Astrocyte (in vitro differentiated cells and primary cell): Measurements from ENCODE around the gene CCL21. TPM values are rescaled to one million over a fixed set of nuclear protein-coding genes. Genes with fewer than 3 reads are reported as not detected.

Experiments used
- DNase-seq: peaks from one replicate; pipeline ENCODE4 v3.0.0-alpha.2; 2010; ENCODE audit warnings: low read depth
- FAIRE-seq: peaks from 2 replicates; lab custom pipeline; 2011; peaks lifted over from hg19 to GRCh38; lab: Jason Lieb, UNC
- H2AFZ ChIP-seq: 2 replicates; pipeline ENCODE4 v1.6.0; 2012; ENCODE audit warnings: low read depth, low read length, inconsistent platforms
- H3K27ac ChIP-seq: 2 replicates; pipeline ENCODE4 v1.5.1; 2011; ENCODE audit warnings: low read depth, low read length, inconsistent platforms
- H3K27me3 ChIP-seq: 2 replicates; pipeline ENCODE4 v1.6.0; 2011; ENCODE audit warnings: low read length, inconsistent platforms; ENCODE audit not compliant: insufficient read depth
- H3K36me3 ChIP-seq: 2 replicates; pipeline ENCODE4 v1.5.1; 2011; ENCODE audit warnings: low read length, inconsistent platforms; ENCODE audit not compliant: insufficient read depth
- H3K4me1 ChIP-seq: 2 replicates; pipeline ENCODE4 v1.5.1; 2011; ENCODE audit warnings: low read length, inconsistent platforms; ENCODE audit not compliant: insufficient read depth
- H3K4me2 ChIP-seq: 2 replicates; pipeline ENCODE4 v1.6.0; 2012; ENCODE audit warnings: low read length, inconsistent platforms
- H3K4me3 ChIP-seq: 2 replicates; pipeline ENCODE4 v1.5.1; 2011; ENCODE audit warnings: low read depth, mild to moderate bottlenecking, low read length, inconsistent platforms; ENCODE audit not compliant: insufficient read depth
- H3K79me2 ChIP-seq: 2 replicates; pipeline ENCODE4 v1.6.0; 2012; ENCODE audit warnings: mild to moderate bottlenecking, low read length, inconsistent platforms; ENCODE audit not compliant: insufficient read depth
- H3K9ac ChIP-seq: 2 replicates; pipeline ENCODE4 v1.6.0; 2012; ENCODE audit warnings: mild to moderate bottlenecking, low read length, inconsistent platforms
- H3K9me3 ChIP-seq: 2 replicates; pipeline ENCODE4 v1.5.1; 2012; ENCODE audit warnings: low read depth, mild to moderate bottlenecking, low read length, inconsistent platforms; ENCODE audit not compliant: insufficient read depth
- H4K20me1 ChIP-seq: 2 replicates; pipeline ENCODE4 v1.6.0; 2012; ENCODE audit warnings: low read length, inconsistent platforms; ENCODE audit not compliant: insufficient read depth
- H3K27ac Mint-ChIP-seq: one replicate; pipeline ENCODE4 v1.8.0; 2021; ENCODE audit warnings: mild to moderate bottlenecking, mixed read lengths; ENCODE audit not compliant: unreplicated experiment
- H3K27me3 Mint-ChIP-seq: one replicate; pipeline ENCODE4 v1.8.0; 2021; ENCODE audit warnings: low read depth, mixed read lengths; ENCODE audit not compliant: unreplicated experiment
- H3K36me3 Mint-ChIP-seq: one replicate; pipeline ENCODE4 v1.8.0; 2021; ENCODE audit warnings: low read depth, mixed read lengths; ENCODE audit not compliant: unreplicated experiment
- H3K4me1 Mint-ChIP-seq: one replicate; pipeline ENCODE4 v1.8.0; 2021; ENCODE audit warnings: low read depth, mixed read lengths; ENCODE audit not compliant: unreplicated experiment
- H3K4me3 Mint-ChIP-seq: one replicate; pipeline ENCODE4 v1.8.0; 2021; ENCODE audit warnings: mild to moderate bottlenecking, moderate library complexity, mixed read lengths; ENCODE audit not compliant: unreplicated experiment
- H3K9me3 Mint-ChIP-seq: one replicate; pipeline ENCODE4 v1.8.0; 2021; ENCODE audit warnings: mild to moderate bottlenecking, mixed read lengths; ENCODE audit not compliant: unreplicated experiment
- EZH2 ChIP-seq: IDR thresholded peaks from 2 replicates; pipeline ENCODE4 v1.6.1; 2012; ENCODE audit warnings: mild to moderate bottlenecking, low read length, inconsistent platforms; ENCODE audit not compliant: insufficient read depth
- total RNA-seq: library from RNA; stranded (reverse); gene quantifications from 2 replicates; pipeline ENCODE4 v1.2.1, GENCODE V29; 2021
- TF ChIP-seq, protein P1 (sequence below): IDR thresholded peaks from 2 replicates; pipeline ENCODE4 v1.5.1; 2011; ENCODE audit warnings: low read depth, mild to moderate bottlenecking, inconsistent platforms, low read length, moderate library complexity; ENCODE audit not compliant: insufficient read depth

Gene CCL21
- total RNA-seq, 1 donor from 2014 or later = not detected

DNA sequence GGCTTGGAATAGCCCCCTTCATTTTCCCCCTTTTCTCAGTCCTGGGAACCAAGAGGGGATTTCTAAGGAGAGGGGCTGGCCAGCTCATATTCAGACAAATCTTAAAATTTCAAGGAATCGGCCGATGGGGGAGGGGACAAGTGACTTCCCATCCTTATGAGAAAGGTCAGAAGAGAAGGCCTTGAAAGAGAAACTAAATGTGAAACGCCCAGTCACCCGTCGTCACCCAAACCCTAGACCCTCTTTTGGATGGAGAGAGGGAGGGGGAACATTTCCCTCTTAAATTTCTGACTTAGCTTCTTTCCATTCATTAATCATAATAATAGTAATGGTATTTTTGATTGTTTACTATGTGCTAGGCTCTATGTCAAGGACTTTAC is 18.0 kb downstream of the CCL21 start:
- Histone ChIP-seq H3K27ac (no peak overlapping the region), H3K4me2 (no peak overlapping the region), H3K79me2 (no peaks in the 10 kb centered on the region), H3K4me1 (no peaks in the 10 kb centered on the region), H3K27me3 (peaks cover 2% of the 10 kb centered on the region), H3K36me3 (no peaks in the 10 kb centered on the region), H2AFZ (no peak overlapping the region), H3K9me3 (no peaks in the 10 kb centered on the region), H4K20me1 (no peaks in the 10 kb centered on the region), H3K9ac (no peak overlapping the region), H3K4me3 (no peak overlapping the region)
- no peak for DNase-seq
- no peak for FAIRE-seq
- no peak overlapping the region for H3K4me3 Mint-ChIP-seq
- H3K27ac Mint-ChIP-seq = no peak overlapping the region
- peaks cover 9% of the 10 kb centered on the region for H3K36me3 Mint-ChIP-seq
- H3K9me3 Mint-ChIP-seq = no peaks in the 10 kb centered on the region
- peaks cover 31% of the 10 kb centered on the region for H3K27me3 Mint-ChIP-seq
- TF ChIP-seq, protein P1, sequence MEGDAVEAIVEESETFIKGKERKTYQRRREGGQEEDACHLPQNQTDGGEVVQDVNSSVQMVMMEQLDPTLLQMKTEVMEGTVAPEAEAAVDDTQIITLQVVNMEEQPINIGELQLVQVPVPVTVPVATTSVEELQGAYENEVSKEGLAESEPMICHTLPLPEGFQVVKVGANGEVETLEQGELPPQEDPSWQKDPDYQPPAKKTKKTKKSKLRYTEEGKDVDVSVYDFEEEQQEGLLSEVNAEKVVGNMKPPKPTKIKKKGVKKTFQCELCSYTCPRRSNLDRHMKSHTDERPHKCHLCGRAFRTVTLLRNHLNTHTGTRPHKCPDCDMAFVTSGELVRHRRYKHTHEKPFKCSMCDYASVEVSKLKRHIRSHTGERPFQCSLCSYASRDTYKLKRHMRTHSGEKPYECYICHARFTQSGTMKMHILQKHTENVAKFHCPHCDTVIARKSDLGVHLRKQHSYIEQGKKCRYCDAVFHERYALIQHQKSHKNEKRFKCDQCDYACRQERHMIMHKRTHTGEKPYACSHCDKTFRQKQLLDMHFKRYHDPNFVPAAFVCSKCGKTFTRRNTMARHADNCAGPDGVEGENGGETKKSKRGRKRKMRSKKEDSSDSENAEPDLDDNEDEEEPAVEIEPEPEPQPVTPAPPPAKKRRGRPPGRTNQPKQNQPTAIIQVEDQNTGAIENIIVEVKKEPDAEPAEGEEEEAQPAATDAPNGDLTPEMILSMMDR = no peak
- TF ChIP-seq EZH2 = no peak
- H3K4me1 Mint-ChIP-seq = no peaks in the 10 kb centered on the region

DNA sequence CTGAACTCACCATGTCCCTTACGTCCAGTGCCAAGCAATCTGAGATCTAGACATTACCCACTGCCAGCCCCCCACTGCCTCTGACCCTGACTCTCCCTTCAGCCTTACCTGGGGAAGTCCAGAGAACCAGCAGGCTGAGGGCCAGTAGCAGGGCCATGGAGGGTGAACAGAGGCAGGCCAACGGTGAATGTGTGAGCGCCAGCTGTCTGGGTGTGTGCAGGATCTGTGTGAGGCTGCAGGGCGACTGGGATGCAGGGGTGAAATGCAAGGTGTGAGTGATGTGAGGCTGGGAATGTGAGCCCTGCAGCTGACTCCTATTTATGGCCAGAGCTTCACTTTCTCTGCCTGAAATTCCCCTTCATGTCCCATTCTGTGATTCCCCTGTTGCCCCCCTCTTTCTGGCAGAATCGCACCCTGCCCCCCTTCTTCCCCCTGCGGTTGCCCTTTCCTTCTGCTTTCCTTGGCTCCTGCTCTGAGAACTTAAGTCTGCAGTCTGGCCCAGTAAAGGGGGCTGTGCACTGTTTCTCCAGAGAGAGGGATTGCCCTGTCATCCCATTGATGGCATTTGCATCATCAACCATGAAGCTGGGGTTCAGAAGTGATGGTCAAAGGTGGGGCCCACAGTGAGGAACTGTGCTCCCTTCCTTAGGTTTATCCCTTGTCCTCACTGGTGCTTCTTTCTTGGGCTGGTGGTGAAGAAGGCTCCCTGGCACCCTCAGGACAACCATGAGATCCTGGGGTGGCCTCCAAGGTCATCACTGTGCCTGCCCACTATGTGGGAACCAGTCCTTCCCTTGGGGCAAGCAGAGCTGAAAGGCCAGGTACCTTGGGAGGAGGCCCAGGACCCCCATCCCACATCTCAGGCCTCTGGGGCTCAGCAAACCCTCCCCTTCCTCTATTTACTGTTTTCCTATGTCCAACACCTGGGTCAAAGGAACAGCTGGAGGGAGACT is 18.7 kb downstream of the CCL21 start, which contains the start of gene CCL19:
CCL19 (minus strand) TSS at position 294 of the 953 bp plus-strand sequence; CDS start at position 157, 137 bp downstream.
- no peak within 1 kb of the TSS for H3K4me3 ChIP-seq
- no peaks in the 10 kb centered on the region for H3K4me1 ChIP-seq
- H3K9ac ChIP-seq = no peak within 1 kb of the TSS
- Mint-ChIP-seq H3K9me3 (no peaks in the 10 kb centered on the region), H3K4me1 (no peaks in the 10 kb centered on the region), H3K36me3 (peaks cover 9% of the 10 kb centered on the region), H3K27ac (no peak within 1 kb of the TSS), H3K27me3 (peaks cover 28% of the 10 kb centered on the region), H3K4me3 (no peak within 1 kb of the TSS)
- H3K9me3 ChIP-seq = no peaks in the 10 kb centered on the region
- H3K79me2 ChIP-seq = no peaks in the 10 kb centered on the region
- FAIRE-seq (no peak), DNase-seq (no peak)
- H3K27ac ChIP-seq = no peak within 1 kb of the TSS
- no peak within 1 kb of the TSS for H3K4me2 ChIP-seq
- H3K27me3 ChIP-seq = peaks cover 2% of the 10 kb centered on the region
- H2AFZ ChIP-seq = no peak within 1 kb of the TSS
- no peaks in the 10 kb centered on the region for H4K20me1 ChIP-seq
- TF ChIP-seq, protein P1 = no peak
- TF ChIP-seq EZH2 = no peak
- H3K36me3 ChIP-seq = no peaks in the 10 kb centered on the region

GRCh38 chr9:34689512-34689911 is 20.4 kb downstream of the CCL21 start:
- Mint-ChIP-seq H3K36me3 (peaks cover 16% of the 10 kb centered on the region), H3K4me1 (no peaks in the 10 kb centered on the region), H3K4me3 (no peak overlapping the region), H3K27me3 (peaks cover 28% of the 10 kb centered on the region), H3K27ac (no peak overlapping the region), H3K9me3 (peaks cover 8% of the 10 kb centered on the region)
- Histone ChIP-seq H3K27me3 (peaks cover 2% of the 10 kb centered on the region), H3K9me3 (no peaks in the 10 kb centered on the region), H3K4me1 (no peaks in the 10 kb centered on the region), H3K9ac (no peak overlapping the region), H3K79me2 (no peaks in the 10 kb centered on the region), H4K20me1 (no peaks in the 10 kb centered on the region), H3K4me3 (no peak overlapping the region), H2AFZ (no peak overlapping the region), H3K36me3 (no peaks in the 10 kb centered on the region), H3K4me2 (no peak overlapping the region), H3K27ac (no peak overlapping the region)
- DNase-seq (no peak), FAIRE-seq (no peak)
- TF ChIP-seq, protein P1 = no peak
- TF ChIP-seq EZH2 = no peak
